ENCODE data around the gene NEU1.

- peak in 1 of 4 donors; percentile 26 for TF ChIP-seq POLR2A (IDR thresholded peaks at IDR 0.05)
- no peak for TF ChIP-seq EP300 (IDR thresholded peaks at IDR 0.05)
Measured at GRCh38 chr6:31821301-31822035, 41.2 kb downstream of the NEU1 start.
